NCI-H2196 treated with DMSO at 0.1 percent for 48 hours (cell line): ENCODE measurements around the gene STAT6.
"Not testable (repeated sequence)": the region's sequence is repeated elsewhere in the genome, so short reads cannot be mapped to it uniquely, and the experiment has no call there.

ENCODE experiments used
- DNase-seq: peaks from one replicate; lab custom pipeline; 2025; ENCODE audit not compliant: unreplicated experiment; lab: John Stamatoyannopoulos, UW

Gene STAT6

GRCh38 chr12:57127101-57127725, 16.1 kb upstream of the STAT6 start:
- peak; percentile 7 for DNase-seq

- no peak for DNase-seq
Observed at GRCh38 chr12:57126561-57126960, 15.4 kb upstream of the STAT6 start.

GRCh38 chr12:57126061-57126460, 14.9 kb upstream of the STAT6 start:
- DNase-seq = no peak

GRCh38 chr12:57124261-57124877, 13.2 kb upstream of the STAT6 start:
- DNase-seq = peak; percentile 28

- DNase-seq = no peak
Observed at GRCh38 chr12:57123813-57124212, 12.7 kb upstream of the STAT6 start.

GRCh38 chr12:57120718-57121117, 9.6 kb upstream of the STAT6 start:
- not testable (repeated sequence) for DNase-seq

GRCh38 chr12:57119294-57120085, 8.3 kb upstream of the STAT6 start:
- no peak for DNase-seq

GRCh38 chr12:57118711-57119271, 7.6 kb upstream of the STAT6 start:
- DNase-seq = no peak

GRCh38 chr12:57116580-57117281, 5.6 kb upstream of the STAT6 start:
- DNase-seq = no peak

- no peak for DNase-seq
Observed at GRCh38 chr12:57112492-57113294, 1.5 kb upstream of the STAT6 start.

- DNase-seq = no peak
Observed at GRCh38 chr12:57110104-57111030, 795 bp downstream of the STAT6 start.

- no peak for DNase-seq
Observed at GRCh38 chr12:57109207-57110103, 1.7 kb downstream of the STAT6 start.

GRCh38 chr12:57107456-57108155, 3.6 kb downstream of the STAT6 start:
- DNase-seq = no peak

- DNase-seq = no peak
Observed at GRCh38 chr12:57106021-57106708, 5.0 kb downstream of the STAT6 start.

- DNase-seq = no peak
Observed at GRCh38 chr12:57105011-57105753, 6.0 kb downstream of the STAT6 start.

GRCh38 chr12:57104292-57104910, 6.8 kb downstream of the STAT6 start:
- no peak for DNase-seq
